ENCODE results near the gene ADAM15. TPM values are rescaled to one million over a fixed set of nuclear protein-coding genes. Genes with fewer than 3 reads are reported as not detected.
A peak's percentile ranks its signal among the peaks of the same experiment; 100 is the strongest.

Gene ADAM15
- total and polyA plus RNA-seq, 9 donors: 17.0 to 149 (median 61.7) TPM

GRCh38 chr1:155064111-155064831 is 13.2 kb downstream of the ADAM15 start:
- DNase-seq: peak in 2 of 5 donors; percentile 53 to 58
- H3K4me3 ChIP-seq: peak overlapping the region; percentile 75
- intact Hi-C loops (cut with DNase I): loop anchor here in 3 of 4 donors (5.0 to 10.0 kb wide), 2 partner anchors 107 to 279 kb away; partner anchors contain the start of gene PBXIP1 (in 2 of the 3)
- peak overlapping the region; percentile 71 to 81 for H3K27ac ChIP-seq
- WGBS, 3 donors: 6 to 12% (median 9%) methylated on average over 12 to 14 of the region's 14 CpGs
- no peaks in the 10 kb centered on the region for H3K36me3 ChIP-seq
- TF ChIP-seq CTCF (IDR thresholded peaks at IDR 0.05) (no peak), EP300 (IDR thresholded peaks at IDR 0.05) (no peak), POLR2A (IDR thresholded peaks at IDR 0.05) (no peak)
- no peaks in the 10 kb centered on the region for H3K9me3 ChIP-seq
- H3K4me1 ChIP-seq (ENCODE audit: insufficient read depth): peaks cover 7% of the 10 kb centered on the region
- H3K27me3 ChIP-seq: no peaks in the 10 kb centered on the region

GRCh38 chr1:155064832-155065429 is 13.8 kb downstream of the ADAM15 start:
- no peak for DNase-seq
- Histone ChIP-seq H3K27me3 (no peaks in the 10 kb centered on the region), H3K9me3 (no peaks in the 10 kb centered on the region), H3K36me3 (no peaks in the 10 kb centered on the region), H3K4me3 (no peak overlapping the region), H3K4me1 (ENCODE audit: insufficient read depth) (peaks cover 7% of the 10 kb centered on the region), H3K27ac (no peak overlapping the region)
- intact Hi-C loops (cut with DNase I): loop anchor here in 3 of 4 donors (5.0 to 10.0 kb wide), 2 partner anchors 108 to 280 kb away; partner anchors contain the start of gene PBXIP1 (in 2 of the 3)
- 28 to 52% (median 37%) methylated on average over 5 of the region's 5 CpGs for WGBS, 3 donors
- TF ChIP-seq POLR2A (IDR thresholded peaks at IDR 0.05) (no peak), EP300 (IDR thresholded peaks at IDR 0.05) (no peak)

- Histone ChIP-seq H3K27ac (no peak overlapping the region), H3K36me3 (no peaks in the 10 kb centered on the region), H3K4me3 (no peak overlapping the region), H3K4me1 (ENCODE audit: insufficient read depth) (peaks cover 8% of the 10 kb centered on the region), H3K27me3 (no peaks in the 10 kb centered on the region), H3K9me3 (no peaks in the 10 kb centered on the region)
- WGBS, 3 donors: 82 to 87% (median 84%) methylated on average over 8 of the region's 8 CpGs
- no peak for TF ChIP-seq EP300 (IDR thresholded peaks at IDR 0.05)
- no peak for TF ChIP-seq CTCF (IDR thresholded peaks at IDR 0.05)
- no peak for TF ChIP-seq POLR2A (IDR thresholded peaks at IDR 0.05)
- intact Hi-C loops (cut with DNase I): loop anchor here in 1 of 4 donors (10.0 kb wide), 1 partner anchor 282 kb away; no protein-coding TSS in a partner anchor
- DNase-seq: no peak
These were observed 15.7 kb downstream of the ADAM15 start for GRCh38 chr1:155066777-155067176.

GRCh38 chr1:155068599-155068998 is 17.5 kb downstream of the ADAM15 start:
- 91 to 94% (median 94%) methylated on average over 3 of the region's 3 CpGs for WGBS, 3 donors
- H3K36me3 ChIP-seq: no peaks in the 10 kb centered on the region
- no peak overlapping the region for H3K27ac ChIP-seq
- intact Hi-C loops (cut with DNase I): loop anchor here in 1 of 4 donors (10.0 kb wide), 1 partner anchor 284 kb away; no protein-coding TSS in a partner anchor
- peaks cover 4% of the 10 kb centered on the region for H3K4me1 ChIP-seq (ENCODE audit: insufficient read depth)
- no peak overlapping the region for H3K4me3 ChIP-seq
- TF ChIP-seq EP300 (IDR thresholded peaks at IDR 0.05): no peak
- TF ChIP-seq CTCF (IDR thresholded peaks at IDR 0.05): no peak
- no peak for TF ChIP-seq POLR2A (IDR thresholded peaks at IDR 0.05)
- no peaks in the 10 kb centered on the region for H3K9me3 ChIP-seq
- H3K27me3 ChIP-seq: no peaks in the 10 kb centered on the region
- no peak for DNase-seq
